GM19023 (cell line): ENCODE results near the gene ZNF750.

ENCODE experiments used
- ATAC-seq: cut with Tn5 transposase; IDR thresholded peaks from one replicate; pipeline ENCODE4 v1.9.1; 2021; ENCODE audit warnings: mild to moderate bottlenecking, moderate library complexity; ENCODE audit not compliant: unreplicated experiment

The ZNF750 gene

DNA sequence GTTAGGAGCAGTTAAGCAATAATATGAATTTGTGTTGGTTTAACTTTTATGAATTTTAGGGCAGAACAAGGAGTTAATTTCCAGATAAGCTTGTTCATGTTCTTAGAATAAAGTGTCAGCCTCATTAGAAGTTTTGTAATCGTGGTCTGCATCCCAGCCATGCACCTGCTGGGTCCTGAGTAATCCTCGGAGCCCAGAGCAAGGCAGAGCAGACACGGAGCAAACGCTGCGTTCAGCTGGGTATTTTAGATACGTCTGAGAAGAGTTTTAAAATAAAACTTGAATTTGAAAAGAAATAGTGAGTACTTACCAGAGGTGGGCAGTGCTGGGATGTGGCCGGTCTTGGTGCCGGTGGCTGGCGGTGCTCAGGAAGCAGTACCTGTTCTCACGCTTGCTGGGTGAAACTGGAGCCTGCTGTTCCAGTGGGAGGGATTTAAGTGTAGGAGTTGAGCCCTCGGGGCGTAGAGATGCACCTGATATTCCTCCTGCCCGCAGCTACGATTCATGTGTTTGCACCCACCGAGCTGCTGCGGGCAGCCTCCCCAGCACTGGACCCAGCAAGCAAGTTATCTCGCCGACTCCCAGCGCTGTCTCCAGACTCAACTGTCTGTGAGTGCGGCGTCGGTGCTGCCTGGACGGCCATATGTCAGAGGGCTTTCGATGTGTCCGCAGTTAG lies at the start of gene ZNF750:
ZNF750 (minus strand) TSS at position 406 of the 676 bp plus-strand sequence. CDS start 7,568 bp downstream, outside the sequence.
- no peak for ATAC-seq

DNA sequence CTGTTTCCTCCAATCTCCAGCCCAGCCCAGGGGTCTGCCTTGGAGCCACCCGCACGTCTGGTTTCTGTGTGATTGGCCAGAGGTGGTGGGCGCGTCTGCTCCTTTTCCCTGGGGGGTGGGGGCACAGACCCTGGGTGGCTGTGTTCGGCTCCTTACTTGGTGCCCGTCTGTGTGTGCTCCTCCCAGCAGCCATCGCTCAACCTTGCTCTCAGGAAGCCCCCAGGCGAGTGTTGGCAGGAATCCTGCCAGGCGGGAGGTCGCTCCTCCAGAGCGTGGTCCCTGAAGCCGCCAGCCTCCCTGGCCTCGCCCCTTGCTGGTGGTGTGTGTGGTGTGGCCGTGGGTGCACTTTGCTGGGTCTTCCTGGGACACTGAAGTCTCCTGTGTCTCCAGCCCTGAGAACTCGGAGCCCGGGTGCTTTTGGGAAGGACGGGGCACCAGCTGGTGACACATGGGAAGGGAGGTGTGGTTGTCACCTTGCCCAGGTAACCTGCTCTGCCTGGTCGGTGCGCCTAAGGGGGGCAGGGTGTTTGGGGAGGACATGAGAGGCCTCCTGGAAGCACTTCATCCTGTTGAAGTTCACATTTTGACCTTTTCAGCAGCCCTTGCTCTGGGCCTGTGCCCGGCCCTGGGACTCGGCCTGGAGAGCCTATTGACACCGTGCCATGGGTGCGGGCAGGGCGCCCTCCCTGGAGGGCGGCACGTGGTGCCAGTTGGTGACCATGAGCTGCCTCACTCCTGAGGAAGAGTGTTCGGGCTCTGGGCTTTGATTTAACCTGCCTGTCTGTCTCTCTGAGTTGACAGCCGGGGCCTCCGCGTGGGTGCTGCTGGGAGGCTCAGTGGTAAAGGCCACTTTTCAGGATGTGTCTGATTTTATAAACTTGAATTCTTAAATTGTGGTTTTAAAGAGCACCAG lies 49.0 kb upstream of the ZNF750 start:
- ATAC-seq: no peak

DNA sequence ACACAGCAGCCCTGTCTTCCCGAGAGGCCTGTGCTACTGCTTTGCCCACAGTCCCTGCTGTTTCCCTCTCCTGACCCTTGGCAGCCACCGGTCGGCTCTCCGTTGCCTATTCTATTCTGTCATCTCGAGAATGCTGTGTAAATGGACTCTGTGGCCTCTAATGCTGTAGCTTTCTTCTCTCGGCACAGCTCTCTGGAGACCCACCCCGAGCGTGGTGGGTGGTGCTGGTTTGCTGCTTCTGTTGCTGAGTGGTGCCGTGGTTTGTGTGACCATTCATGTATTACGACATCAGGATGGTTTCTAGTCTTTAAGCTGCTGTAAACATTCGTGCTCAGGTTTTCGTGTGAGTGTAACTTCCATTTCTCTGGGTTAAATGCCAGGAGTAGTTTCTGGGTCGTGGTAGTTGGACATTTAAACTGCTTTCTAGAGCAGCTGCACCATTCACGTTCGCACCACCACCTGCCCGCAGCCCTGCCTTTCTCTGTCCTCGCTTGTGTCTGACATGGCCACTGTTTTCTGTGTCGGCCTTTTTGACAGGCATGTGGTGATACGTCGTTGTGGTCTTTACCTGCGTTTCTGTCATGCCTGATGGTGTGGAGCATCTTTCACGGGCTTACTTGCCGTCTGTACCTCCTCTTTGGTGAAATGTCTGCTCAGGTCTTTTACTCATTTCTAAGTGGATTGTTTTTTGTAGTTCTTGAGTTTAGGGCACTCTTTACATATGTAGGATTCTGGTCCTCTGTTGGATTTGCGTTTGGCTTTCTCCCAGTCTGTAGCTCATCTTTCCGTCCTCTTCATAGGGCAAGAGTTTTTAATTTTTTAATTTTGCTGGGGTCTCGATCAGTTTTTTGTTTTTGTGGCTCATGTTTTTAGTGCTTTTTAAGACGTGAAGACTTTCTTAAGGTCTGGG lies 47.7 kb upstream of the ZNF750 start:
- ATAC-seq: no peak

- ATAC-seq: no peak
Measured at GRCh38 chr17:82884970-82885353, 45.1 kb upstream of the ZNF750 start.

DNA sequence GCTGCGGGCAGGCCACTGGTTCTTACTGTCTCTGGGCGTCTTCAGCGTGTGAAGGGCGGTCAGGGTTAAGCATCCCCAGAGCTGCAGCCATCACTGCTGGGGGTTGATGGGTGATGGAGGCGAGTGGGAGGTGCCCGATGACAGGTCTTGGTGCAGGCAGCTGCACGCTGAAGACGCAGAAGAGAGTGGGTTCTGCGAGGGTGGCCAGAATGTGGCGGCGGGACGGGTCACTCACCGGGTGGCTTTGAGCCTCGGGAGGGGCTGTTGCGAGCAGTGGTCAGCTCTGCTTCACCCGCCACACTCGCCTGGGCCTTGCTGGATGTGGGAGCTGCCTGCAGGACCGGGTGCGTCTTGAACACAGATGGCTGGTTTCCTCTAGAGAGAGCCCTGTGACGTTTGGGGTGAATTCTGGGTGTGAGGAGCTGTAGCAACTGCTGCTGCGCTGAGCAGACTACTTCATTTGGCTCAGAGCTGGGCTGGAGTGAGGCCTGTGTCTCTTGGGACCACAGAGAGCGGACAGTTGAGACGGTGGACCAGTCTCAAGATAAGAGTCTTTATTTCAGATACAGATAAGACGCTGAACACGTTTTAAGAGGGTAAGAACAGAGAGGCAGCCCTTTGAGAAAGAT lies 44.6 kb upstream of the ZNF750 start:
- no peak for ATAC-seq

DNA sequence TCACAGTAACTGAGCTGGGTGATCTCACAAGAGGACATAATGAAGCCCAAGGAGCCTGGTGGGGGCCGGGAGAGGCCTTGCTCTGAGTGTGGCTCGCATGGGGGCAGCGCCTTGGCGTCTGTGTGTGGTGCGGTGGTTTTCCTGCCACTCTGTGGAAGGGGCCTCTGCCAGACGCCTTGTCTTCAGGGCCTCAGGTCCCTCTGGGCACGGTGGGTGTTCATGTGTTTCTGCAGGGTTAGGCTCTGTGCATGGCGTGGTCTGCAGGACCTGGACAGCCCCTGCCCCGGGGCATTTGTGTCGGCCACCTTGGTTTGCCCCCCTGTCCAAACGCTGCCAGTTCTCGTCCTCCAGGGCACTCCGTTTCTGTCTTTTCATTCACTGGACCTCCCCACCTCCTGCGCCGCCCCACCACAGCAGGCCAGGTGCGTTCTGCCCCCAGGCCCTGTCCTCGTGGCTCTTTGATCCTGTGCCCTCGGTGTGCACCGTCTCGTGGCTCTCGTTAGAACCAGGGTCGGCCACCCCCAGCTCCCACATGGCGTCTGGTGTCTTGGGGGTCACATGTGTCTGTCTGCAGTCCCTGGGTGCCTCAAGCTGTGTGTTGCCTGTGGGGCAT lies 43.7 kb upstream of the ZNF750 start:
- no peak for ATAC-seq

GRCh38 chr17:82882715-82883418 lies 43.0 kb upstream of the ZNF750 start:
- no peak for ATAC-seq

DNA sequence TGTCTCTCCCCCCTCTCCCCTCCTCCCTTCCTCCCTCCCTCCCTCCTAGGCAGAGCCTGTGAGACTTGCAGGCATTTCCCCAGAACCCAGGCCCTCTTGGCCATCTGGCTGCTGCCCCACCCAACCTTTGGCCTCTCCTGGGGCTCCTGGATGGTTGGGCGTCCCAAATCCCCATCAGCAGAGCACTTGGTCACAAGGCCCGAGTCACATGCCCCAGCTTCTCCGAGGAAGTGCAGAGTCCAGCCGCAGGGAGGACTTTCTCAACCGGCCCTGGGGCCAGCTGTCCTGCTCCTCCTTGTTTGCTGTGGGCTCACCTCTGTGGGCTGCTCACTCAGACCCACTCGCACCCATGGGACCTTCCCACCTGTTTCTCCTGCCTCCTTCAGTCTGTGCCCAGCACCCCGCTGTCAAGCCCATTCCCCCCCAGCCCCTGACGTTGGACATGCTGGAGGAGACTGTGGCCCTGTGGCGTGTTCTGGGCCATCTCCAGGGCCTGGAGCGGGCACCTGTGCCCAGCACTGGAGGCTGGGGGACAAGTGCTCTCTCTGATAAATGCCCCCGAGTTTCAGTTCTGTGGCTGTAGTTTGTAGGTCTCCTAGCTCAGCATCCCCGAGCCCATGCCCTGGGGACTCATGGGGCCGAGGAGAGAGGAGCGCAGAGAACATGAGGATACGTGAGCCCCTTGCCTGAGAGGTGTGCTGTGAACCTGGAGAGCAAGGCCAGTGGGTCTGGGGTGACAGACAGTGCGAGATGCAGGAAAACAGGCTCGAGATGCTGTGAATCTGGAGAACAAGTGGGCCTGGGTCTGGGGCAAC lies 42.3 kb upstream of the ZNF750 start:
- ATAC-seq: no peak

GRCh38 chr17:82881324-82881823 lies 41.6 kb upstream of the ZNF750 start:
- no peak for ATAC-seq

DNA sequence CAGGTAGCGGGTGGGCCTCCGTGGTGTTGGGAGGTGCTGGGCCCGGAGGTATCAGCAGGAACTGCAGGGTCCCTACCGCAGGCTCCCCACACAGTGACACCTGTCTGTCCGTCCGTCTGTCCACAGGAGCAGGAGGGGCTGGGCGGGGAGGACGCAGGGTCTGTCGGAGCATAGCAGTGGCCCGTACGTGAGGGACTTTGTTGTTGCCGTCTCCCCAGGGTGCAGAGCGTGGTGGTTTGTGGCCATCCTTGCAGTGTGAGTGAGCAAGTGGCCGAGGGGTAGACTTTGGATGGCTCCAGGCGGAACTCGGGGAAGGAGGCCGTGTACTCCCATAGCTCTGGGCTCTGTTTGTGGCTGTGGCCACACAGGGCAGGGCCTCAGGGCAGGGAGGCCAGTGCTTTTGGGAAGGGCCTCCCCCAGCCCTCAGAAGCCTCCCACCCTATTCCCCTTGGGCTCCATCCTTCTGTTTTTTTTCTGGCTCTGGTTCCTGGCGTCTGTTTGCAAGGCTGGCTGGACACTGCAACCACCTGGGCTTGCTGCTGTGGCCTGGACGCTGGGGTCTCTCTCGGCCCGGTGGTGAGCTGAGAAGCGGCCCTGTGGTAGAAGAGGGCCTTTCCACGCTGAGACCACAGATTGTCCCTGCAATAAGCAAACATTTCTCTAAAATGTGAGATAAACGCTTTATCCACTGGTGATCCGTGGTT lies 41.0 kb upstream of the ZNF750 start:
- no peak for ATAC-seq

GRCh38 chr17:82879241-82879640 lies 39.4 kb upstream of the ZNF750 start:
- no peak for ATAC-seq

GRCh38 chr17:82878527-82878926 lies 38.7 kb upstream of the ZNF750 start:
- no peak for ATAC-seq

DNA sequence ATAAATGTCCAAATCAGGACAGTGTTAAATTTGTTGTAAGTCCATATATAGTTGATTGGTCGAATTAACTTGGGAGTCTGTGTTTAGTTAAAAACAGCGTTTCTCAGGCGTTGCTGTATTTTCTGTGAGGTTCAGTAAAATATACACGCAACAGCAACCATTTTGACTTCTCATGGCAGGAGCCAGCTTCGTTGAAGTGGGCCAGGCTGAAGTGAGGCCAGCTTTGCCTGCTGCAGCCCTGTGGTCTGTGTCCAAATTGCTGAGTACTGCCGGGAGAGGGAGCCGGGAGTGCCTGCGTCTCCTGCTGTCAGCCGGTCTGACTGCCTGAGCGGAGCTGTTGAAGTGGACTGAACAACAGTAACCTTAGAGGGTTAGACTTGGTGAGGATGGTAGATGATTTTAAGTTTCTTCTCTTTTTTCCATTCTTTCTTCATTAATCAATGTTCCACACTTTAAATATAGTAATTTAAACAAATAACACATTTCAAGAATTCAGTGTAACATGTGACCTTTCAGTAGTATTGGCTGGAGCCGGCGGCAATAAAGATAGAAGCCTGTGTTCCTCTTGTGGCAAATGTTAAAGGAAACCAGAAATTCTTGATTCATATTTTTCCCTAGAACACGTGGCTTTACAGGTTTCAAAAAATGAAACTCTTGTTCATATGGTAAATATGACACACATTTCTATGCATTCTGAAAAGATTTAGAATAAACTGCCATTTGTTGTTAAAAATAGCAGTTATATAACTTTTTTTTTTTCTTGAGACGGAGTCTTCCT lies 37.0 kb upstream of the ZNF750 start:
- no peak for ATAC-seq

GRCh38 chr17:82876149-82876548 lies 36.3 kb upstream of the ZNF750 start:
- no peak for ATAC-seq

GRCh38 chr17:82875407-82875856 lies 35.6 kb upstream of the ZNF750 start:
- no peak for ATAC-seq

GRCh38 chr17:82874011-82874835 lies 34.4 kb upstream of the ZNF750 start:
- no peak for ATAC-seq
